Vagina (tissue), 2 donors: ENCODE measurements around the gene CREBBP.

Experiments
- CTCF ChIP-seq, 3 experiments: fragments of 450-650 bp in 2 of 3; fragments of 200-600 bp in 1 of 3; sonication (generic) in 1 of 3; IDR thresholded peaks; one replicate each; pipeline ENCODE4 v1.5.1; 2017 to 2019; ENCODE audit warnings: antibody characterized with exemption in 3 of 3, mild to moderate bottlenecking in 2 of 3, moderate library complexity in 2 of 3
- POLR2AphosphoS5 ChIP-seq, 2 donors: sonication (generic); formaldehyde crosslinking; IDR thresholded peaks; one replicate each; pipeline ENCODE4 v1.9.0; 2017; ENCODE audit warnings: antibody characterized with exemption in 2 of 2, mild to moderate bottlenecking in 2 of 2, low read depth in 1 of 2; ENCODE audit not compliant: insufficient read depth in 1 of 2

GRCh38 chr16:3868967-3869366, 11.5 kb downstream of the CREBBP start:
- no peak for TF ChIP-seq POLR2AphosphoS5 (IDR thresholded peaks at IDR 0.05; ENCODE audit: insufficient read depth in 1 of 2, low read depth in 1 of 2)
- no peak for TF ChIP-seq CTCF (IDR thresholded peaks at IDR 0.05)
